HG03103 (cell line): Measurements from ENCODE around the gene TOMM20.
"Not testable (repeated sequence)": the region's sequence is repeated elsewhere in the genome, so short reads cannot be mapped to it uniquely, and the experiment has no call there.

Experiments used
- ATAC-seq: cut with Tn5 transposase; IDR thresholded peaks from one replicate; pipeline ENCODE4 v1.9.1; 2021; ENCODE audit warnings: low read depth; ENCODE audit not compliant: unreplicated experiment

The TOMM20 gene

DNA sequence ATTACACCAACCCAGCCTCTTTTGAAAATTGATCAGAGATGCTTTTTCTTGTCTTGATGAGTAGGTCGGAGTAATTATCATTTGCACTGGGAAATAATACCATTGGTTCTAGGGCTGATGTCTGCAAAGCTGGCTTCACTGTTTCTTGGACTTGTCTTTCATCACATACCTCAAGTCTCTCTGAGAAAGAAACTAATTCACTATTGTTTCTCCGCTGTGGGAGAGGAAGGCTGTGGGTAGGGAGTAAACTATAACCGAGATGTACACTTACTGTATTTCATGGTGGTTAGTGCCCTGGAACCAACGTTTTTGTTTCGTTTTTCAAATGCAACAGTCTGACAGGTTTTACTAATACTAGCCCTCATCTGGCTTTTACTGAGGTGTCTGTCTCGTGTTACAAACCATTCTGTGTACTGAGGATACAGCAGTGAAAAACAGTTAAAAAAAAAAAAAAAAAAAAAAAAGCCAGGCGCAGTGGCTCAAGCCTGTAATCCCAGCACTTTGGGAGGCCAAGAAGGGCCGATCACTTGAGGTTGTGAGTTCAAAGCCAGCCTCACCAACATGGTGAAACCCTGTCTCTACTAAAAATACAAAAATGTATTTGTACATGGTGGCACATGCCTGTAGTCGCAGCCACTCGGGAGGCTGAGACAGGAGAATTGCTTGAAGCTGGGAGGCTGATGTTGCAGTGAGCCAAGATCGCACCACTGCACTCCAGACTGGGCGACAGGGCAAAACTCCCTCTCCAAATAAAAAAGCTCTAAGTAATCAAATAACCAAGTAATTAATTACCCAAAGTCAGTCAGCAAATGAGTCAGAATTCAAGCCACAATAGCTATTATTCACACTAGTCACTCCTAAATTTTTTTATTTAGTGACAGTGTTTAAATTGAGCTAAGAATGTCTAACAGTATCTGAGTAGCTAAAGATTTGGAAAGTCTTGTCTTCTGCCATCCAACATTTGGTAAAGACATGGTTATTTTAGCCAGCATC is 23.3 kb downstream of the TOMM20 start:
- peak; percentile 72 for ATAC-seq

DNA sequence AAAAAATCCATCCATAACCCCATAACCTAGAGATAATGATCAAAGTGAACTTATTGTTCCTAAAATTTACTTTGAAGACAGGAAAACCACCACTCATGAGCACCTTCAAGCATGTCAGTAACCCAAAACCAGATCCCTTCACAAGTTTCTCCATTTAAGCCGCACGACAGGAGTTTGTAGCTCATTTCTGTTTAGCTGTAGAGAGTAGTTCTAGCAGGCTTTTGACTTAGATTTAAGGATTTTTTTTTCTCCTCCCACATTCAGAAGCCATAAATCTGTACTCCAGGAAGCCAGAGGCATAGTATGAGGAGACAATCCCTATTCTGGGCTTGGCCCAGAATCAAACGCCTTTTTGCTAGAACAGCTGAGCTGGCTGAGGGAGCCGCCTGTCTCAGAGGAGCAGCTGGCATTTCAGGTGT is 25.6 kb downstream of the TOMM20 start:
- no peak for ATAC-seq

DNA sequence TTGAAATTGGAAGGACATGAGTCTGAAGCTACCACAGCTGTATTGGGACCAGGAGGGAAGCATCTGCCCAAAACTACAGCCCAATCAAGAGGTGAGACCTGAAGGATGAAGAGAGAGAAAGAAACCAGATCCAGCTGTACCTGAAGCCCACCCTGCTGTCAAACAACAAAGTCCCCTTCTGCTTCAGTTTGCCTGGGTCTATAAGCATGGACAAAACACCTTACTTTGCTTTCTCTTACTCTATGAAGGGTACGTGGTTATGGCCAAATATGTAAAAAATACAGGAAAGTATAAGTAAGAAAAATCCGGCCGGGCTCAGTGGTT is 26.4 kb downstream of the TOMM20 start:
- ATAC-seq = no peak

DNA sequence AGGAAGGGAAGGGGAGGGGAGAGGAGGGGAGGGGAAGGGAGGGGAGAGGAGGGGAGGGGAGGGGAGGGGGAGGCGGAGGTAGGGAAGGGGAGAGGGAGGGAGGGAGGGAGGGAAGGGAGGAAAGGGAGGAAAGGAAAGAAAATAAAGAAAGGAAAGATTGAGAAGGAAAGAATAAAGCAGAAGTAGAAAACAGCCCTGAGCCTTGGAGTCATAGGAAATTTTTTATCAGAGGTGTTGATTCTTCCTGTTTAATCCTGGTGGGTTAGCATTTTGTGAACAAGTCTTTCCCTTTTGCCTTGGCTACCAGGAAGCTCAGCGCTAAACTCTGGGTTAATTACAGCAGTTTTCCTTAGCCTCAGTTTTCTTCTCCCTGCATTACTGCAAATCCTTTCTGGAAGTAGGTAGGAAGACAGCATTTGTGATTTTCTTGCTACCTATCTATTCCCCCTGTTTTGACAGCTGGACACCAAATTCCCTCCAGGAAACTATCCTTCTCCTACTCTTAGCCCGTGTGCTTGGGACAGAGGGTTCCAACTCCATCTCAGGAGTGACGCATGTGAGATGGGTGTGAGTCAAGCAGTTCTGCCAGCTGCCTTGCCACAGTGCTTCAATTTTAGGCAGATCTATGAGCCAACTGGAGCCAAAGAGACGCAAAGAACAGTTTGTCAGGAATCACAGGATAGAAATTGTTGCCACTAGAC is 26.9 kb downstream of the TOMM20 start:
- no peak for ATAC-seq

DNA sequence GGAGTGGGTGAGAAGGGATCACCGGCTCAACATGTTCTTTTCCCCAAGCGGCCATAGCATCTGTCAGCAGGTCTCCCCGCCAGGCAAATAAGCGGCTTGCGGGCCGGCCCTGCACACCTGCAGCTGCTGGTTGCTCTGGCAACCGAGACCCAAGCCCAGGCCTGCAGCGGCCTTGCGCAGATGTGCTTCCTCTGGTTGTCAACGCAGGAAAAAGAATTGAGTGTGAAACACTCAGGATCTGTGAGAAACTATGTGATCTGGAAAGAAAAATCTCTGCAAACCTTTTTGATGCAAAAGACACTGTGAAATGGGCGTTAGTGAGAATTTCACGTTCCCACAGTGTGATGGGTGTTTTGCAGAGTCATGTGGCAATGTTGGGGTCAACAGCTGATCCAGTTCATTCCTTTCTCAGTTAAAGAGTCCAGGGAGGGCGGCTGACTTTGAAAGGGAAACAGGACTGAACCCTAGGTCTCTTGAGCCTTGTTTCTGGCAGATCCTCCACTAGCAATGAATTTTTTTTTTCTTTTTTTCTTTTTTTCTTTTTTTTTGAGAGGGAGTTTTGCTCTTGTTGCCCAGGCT is 28.4 kb downstream of the TOMM20 start:
- ATAC-seq = no peak

DNA sequence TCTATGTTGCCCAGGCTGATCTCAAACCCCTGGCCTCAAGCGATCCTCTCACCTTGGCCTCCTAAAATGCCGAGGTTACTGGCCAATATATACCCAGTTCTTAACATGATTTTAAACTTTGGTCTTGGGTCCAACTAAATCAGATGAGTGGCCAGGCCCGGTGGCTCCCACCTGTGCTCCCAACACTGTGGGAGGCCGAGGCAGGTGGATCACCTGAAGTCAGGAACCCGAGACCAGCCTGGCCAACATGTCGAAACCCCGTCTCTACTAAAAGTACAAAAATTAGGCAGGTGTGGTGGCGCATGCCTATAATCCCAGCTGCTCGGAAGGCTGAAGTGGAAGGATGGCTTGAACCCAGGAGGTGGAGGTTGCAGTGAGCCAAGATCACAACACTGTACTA is 29.6 kb downstream of the TOMM20 start:
- ATAC-seq = no peak

DNA sequence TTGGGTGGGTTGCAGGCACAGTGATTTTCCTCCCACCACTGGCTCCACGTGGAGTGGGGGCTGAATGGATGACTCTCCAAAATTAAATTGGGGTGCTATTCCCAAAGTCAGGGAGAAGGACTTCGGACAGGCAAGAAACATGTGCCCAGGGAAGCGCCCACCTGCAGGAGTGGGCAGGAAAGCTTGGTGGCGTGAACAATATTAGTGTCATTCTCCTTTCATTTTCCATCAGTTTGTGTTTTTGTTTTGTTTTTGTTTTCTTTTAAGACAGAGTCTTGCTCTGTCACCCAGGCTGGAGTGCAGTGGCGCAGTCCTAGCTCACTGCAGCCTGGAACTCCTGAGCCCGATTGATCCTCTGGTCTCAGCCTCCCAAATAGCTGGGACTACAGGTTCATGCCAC is 30.1 kb downstream of the TOMM20 start:
- ATAC-seq = no peak

DNA sequence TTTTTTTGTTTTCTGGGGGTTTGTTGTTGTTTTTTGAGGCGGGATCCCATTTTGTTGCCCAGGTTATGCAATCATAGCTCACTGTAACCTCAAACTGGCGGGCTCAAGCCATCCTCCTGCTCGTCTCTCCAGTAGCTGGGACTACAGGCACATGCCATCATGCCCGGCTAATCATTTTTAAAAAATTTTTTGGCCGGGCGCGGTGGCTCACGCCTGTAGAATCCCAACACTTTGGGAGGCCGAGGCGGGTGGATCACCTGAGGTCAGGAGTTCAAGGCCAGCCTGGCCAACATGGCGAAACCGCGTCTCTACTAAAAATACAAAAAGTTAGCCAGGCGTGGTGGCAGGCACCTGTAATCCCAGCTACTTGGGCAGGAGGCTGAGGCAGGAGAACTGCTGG is 31.1 kb downstream of the TOMM20 start:
- not testable (repeated sequence) for ATAC-seq

DNA sequence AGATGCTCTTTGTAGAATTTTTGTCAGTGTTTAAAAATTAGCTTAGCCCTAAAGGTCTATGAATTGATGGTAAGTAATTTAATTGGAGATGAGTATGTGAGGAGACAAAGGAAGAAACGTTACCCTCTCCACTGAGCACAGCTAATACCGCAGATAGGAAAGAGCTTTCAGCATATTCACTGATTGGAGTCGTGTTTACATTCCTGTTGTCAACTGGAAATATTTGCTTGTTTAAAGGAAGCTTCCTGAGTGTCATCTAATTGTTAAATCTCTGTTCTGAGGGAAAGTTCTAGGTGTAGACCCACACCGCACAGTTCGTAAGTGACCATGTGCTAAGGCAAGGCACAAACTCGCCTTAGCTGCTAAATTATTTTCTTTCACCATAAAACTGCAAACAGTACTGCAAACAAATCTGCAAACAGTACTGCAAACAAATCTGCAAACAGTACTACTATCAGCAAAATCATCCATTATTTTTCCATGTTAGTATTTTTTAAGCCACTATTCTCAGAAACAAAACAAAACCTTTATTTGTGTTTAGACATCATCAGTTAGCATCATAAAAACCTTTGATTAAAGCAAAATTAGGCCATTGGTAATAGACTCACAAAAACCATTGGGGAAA is 32.6 kb downstream of the TOMM20 start:
- ATAC-seq = no peak

DNA sequence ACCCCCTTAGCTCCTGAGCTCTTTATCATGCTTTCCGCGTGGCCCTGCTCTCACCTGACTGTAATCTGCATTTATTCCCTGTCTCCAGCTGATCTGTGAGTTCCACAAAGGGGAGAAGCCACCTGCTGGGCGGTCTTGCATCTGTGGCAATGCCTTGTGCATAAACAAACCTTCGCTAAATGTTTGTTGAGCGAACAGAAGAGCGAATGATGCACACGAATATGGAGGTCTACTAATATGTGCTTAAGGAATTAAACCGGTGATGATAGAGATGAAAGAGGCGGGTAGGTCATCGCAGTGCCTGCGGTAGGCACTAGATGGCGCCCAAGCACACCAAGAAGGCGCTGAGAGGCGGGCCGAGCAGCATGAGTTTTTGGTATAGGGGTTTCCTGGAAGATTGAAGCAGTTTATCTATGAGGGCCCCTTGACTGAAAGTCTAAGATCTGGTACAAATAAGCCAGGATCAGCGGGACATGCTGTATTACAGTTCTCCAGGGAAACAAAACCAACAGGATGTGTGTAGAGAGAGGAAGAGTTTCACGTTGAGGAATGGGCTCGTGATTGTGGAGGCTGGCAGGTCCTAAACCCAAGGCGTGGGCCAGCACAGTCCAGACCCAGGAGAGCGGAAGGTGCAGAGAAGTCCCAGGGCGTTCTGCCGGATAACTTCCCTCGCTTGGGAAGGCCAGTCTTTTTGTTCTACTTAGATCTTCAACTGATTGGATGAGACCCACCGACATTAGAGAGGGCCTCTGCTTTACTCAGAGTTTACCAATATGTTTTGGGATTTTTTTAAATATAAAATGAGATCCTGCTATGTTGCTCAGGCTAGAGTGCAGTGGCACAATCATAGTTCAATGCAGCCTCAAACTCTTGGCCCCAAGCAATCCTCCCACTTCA is 34.7 kb downstream of the TOMM20 start:
- ATAC-seq = no peak

DNA sequence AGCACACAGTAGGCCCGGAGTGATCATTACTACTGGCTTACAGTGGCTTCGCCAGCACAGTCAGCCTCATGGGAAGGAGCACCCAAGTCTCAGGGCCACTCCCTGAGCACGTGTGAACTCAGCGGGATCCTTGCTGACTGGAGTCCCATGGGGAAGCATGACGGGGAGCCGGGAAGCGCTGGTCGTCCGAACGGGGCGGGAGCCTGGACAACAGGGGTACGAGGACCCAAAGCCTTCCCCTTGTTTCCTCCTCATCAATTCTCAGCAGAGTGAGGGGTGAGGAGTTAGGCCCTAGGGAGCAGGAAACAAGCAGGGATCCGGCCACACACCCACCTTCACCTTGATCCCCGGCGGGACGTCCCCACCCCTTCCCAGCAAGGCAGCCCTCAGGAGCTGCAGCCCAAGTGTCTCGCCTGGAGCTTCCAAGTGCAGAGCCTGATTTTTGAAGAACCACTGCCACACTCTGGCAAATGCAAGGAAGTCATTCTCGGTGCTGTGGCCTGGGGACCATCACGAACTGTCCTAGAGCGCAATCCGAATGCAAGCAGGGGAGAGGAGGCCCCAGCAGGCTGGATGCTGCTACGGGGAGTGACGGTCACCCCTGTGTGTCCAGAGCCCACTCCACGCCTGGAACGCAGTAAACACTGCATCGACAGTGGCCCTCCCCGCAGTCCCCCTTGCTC is 35.5 kb downstream of the TOMM20 start:
- ATAC-seq = no peak

DNA sequence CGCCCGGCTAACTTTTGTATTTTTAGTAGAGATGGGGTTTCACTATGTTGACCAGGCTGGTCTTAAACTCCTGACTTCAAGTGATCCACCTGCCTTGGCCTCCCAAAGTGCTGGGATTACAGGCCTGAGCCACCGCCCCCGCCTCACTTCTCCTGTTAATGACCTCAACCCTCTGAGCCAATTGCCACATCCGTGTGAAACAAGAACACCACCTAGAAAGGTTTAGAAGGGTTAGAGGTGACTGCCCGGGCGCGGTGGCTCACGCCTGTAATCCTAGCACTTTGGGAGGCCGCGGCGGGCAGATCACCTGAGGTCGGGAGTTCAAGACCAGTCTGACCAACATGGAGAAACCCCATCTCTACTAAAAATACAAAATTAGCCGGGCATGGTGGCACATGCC is 36.2 kb downstream of the TOMM20 start:
- not testable (repeated sequence) for ATAC-seq

DNA sequence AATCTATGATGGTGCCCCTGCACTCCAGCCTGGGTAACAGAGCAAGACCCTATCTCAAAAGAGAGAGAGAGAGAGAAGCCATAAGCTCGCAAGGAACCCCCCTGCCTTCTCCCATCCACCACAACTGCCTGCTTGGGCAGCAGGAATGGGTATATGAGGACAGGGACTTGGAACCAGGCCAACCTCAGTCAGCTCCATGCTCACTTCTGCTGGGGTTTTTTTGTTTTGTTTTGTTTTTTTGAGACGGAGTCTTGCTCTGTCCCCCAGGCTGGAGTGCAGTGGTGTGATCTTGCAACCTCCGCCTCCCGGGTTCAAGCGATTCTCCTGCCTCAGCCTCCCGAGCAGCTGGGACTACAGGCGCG is 36.6 kb downstream of the TOMM20 start:
- not testable (repeated sequence) for ATAC-seq

DNA sequence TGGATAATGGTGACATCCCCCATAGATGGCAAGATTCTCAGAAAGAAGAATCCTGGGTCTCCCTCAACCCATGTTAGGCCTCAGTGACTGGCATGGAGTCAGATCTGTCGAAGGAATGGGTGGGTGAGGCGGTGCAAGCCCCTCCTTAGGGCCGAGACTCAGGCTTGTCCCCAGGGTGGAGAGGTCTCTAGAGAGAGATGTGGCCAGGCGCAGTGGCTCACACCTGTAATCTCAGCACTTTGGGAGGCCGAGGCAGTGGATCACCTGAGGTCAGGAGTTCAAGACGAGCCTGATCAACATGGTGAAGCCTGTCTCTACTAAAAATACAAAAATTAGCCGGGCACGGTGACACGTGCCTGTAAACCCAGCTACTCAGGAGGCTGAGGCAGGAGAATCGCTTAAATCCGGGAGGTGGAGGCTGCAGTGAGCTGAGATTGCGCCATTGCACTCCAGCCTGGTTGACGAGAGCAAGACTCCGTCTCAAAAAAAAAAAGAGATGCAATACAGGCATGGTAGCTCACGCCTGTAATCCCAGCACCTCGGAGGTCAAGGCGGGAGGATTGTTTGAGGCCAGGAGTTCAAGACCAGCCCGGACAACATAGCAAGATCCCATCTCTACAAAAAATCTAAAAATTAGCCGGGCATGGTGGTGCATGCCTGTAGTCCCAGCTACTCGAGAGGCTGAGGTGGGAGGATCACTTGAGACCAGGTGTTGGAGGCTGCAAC is 37.2 kb downstream of the TOMM20 start:
- ATAC-seq = not testable (repeated sequence)

DNA sequence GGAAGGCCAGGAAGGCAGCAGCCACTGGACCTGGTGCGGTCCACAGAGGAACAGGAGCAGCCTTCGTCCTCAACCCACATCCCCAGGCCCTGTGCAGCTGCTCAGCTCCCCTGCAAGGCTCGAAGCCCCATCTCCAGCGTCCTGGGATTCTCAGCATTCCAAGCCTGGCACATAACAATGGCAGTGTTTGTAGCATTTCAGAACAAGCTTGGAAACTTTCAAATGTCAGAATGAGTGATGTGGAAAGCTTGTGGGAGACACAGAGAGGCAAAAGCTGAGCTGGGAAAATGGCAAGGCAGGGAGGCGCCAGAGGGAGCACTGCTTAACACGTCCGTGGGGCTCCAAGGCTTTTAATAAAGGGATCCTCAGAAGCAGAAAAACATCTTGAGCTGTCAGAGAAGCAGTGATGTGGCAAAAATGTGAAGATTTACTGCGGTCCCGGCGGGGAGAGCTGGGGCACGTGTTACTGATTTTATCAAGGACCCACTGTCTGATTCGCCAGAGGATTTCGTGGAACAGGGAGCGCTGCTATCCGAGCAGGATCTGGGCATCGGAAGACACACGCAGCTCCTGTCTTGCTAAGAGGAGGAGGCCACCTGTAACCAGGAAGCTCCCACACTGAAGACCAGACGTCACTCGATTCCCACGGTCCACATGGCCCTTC is 38.1 kb downstream of the TOMM20 start:
- ATAC-seq = no peak

DNA sequence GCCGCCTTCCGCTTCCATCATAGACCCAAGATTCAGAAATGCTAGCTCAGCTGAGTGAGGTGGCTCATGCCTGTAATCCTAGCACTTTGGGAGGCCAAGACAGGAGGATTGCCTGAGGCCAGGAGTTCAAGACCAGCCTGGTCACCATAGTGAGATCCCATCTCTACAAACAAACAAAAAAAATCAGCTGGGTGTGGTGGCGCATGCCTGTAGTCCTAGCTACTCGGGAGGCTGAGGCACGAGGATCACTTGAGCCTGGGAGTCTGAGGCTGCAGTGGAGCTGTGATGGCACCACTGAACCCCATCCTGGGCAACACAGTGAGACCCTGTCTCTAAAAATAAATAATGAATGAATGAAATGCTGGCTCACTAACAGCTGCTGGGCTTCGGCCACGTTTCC is 39.7 kb downstream of the TOMM20 start:
- no peak for ATAC-seq

DNA sequence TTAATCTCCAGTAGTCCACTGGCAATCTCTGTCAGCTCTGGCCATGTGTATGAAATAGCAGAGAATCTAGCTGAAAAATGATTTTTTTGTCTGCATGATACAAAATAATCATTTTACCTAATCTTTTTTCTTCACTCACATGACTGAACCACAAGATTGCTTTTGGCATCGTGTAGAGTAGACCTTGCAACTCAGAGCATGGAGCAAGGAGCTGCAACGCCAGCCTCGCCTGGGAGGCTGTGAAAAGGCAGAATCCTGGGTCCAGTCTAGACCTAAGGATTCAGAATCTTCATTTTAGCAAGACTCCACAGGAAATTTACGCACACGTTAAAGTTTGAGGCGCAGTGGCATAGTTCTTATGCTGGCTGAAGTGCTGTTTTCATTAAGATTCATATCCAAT is 40.2 kb downstream of the TOMM20 start:
- ATAC-seq = no peak

DNA sequence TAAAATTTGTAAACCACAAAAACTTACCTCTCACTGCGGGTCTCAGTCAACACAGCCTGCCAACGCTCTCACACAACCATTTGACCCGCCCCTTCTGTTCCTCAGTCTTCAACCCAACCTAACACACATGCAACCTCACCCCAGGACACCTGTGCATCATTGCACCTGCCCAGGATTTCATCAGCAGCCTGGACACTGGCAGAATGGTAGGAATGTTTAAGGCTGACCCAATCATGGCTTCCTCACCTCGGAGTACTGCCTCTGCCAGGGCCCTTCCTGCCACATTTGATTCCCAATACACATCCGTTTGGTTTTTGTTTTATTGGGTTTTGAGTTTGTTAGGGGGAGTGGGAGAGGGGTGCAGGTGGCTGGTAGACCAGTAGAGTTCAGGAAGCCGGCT is 40.7 kb downstream of the TOMM20 start:
- ATAC-seq = no peak
